ENCODE data around the gene PPFIA2.

GRCh38 chr12:81314903-81315531, 444.1 kb downstream of the PPFIA2 start:
- TF ChIP-seq, protein P1, sequence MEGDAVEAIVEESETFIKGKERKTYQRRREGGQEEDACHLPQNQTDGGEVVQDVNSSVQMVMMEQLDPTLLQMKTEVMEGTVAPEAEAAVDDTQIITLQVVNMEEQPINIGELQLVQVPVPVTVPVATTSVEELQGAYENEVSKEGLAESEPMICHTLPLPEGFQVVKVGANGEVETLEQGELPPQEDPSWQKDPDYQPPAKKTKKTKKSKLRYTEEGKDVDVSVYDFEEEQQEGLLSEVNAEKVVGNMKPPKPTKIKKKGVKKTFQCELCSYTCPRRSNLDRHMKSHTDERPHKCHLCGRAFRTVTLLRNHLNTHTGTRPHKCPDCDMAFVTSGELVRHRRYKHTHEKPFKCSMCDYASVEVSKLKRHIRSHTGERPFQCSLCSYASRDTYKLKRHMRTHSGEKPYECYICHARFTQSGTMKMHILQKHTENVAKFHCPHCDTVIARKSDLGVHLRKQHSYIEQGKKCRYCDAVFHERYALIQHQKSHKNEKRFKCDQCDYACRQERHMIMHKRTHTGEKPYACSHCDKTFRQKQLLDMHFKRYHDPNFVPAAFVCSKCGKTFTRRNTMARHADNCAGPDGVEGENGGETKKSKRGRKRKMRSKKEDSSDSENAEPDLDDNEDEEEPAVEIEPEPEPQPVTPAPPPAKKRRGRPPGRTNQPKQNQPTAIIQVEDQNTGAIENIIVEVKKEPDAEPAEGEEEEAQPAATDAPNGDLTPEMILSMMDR (IDR thresholded peaks at IDR 0.05), result no peak
- TF ChIP-seq POLR2AphosphoS5 (IDR thresholded peaks at IDR 0.05; ENCODE audit: low read depth, low read length) (no peak), SIN3A (IDR thresholded peaks at IDR 0.05; ENCODE audit: borderline replicate concordance, insufficient read depth, low read depth, low read length) (no peak), REST (IDR thresholded peaks at IDR 0.05; ENCODE audit: insufficient read depth in 1 of 2, low read depth in 2 of 2, low read length in 1 of 2) (no peak), TCF7L2 (IDR thresholded peaks at IDR 0.05; ENCODE audit: low read depth, low read length) (no peak)

Data from Panc1 (cell line).